Stimulated activated CD8-positive, alpha-beta memory T cell treated with anti-CD3 and anti-CD28 coated beads, Interleukin-4, amount 100 ng/mL, for 48 hours (primary cell): ENCODE measurements around the gene TMEM89.
A peak's percentile ranks its signal among the peaks of the same experiment; 100 is the strongest.

Source experiments
- DNase-seq: peaks from one replicate; pipeline ENCODE4 v3.0.0-alpha.2; 2020

The TMEM89 gene, protein sequence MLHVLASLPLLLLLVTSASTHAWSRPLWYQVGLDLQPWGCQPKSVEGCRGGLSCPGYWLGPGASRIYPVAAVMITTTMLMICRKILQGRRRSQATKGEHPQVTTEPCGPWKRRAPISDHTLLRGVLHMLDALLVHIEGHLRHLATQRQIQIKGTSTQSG

DNA sequence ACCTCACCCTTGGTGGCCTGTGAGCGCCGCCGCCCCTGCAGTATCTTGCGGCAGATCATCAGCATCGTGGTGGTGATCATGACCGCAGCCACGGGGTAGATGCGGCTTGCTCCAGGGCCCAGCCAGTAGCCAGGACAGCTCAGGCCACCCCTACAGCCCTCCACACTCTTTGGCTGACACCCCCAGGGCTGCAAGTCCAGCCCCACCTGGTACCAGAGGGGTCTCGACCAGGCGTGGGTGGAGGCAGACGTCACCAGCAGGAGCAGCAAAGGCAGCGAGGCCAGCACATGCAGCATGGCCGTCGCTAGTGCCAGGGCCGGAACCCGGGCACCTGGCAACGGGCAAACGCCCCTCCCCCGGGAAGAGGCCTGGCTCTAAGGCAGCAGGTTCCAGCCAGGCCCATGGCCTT, at the start of gene TMEM89:
TSS of gene TMEM89 (minus strand) at position 309 of the 409 bp plus-strand sequence. CDS start at position 296, 13 bp downstream.
- DNase-seq: no peak

DNA sequence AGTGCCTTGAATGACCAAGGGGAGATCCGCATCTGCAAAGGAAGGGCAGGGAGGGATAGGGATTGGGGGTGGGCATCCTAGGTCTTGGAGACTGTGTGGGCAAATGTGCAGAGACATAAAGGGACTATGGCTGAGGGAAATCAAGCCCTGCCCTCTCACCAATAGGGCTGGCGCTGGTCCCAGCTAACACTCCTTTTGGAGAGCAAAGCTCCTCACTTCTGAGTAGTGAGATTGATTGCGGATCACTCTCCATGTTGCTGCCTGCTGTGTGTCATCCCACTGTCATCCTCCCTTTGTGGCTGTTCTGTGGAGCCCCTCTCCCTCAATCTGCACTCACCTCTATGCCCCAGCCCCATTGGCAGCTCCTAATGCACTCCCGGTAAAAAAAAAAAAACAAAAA, 43.4 kb upstream of the TMEM89 start:
- no peak for DNase-seq

DNA sequence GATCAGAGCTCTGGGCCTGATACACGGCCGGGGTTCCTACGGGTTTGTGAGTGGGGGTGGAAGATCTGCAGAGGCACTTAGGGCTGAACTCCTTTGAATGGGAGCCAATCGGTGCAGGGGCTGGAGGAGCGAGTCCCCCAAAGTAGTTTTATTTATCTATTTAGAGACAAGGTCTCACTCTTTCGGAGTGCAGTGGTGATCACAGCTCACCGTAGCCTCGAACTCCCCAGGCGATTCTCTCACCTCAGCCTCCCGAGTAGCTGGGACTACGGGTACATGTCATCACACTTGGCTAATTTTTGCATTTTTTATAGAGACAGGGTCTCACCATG, 42.7 kb upstream of the TMEM89 start:
- no peak for DNase-seq

DNA sequence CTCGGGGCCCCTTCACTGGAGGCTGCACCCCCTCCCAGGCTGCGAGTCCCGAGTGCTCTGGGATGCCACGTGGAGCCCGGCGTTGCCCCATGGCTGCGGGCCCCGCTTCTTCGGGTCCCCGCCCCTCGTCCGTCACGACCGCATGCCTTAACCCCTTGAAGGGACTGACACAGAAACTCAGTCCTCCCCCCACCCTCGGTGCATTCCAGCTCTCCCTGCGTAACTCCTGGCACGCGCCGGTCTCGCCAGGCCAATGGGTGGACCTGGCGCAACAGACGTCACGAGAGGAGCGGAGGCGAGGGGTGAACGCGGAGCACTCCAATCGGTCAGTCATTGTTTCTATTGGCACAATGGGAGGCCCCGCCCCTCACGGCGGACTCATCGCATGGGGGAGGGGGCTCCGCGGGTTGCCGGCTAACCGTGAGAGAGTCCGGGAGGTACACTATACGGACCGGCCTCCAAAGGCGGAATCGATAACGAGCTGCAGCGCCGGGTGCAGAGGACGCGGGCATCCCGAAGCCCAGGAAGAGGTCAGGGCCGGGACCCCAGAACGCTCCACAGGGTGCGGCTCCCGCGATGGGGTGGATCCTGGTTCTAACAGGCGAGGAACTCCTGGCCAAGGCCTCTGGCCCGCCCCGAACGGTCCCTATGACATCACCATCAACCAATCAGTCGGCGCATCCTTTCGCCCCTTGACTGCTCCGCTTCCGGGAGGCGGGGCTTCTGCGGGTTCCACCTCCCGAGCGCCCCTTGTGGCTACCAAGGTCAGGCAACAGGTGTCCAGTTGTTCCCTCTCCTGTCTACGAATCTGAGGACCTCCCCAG, 42.1 kb upstream of the TMEM89 start:
- peak; percentile 96 for DNase-seq

DNA sequence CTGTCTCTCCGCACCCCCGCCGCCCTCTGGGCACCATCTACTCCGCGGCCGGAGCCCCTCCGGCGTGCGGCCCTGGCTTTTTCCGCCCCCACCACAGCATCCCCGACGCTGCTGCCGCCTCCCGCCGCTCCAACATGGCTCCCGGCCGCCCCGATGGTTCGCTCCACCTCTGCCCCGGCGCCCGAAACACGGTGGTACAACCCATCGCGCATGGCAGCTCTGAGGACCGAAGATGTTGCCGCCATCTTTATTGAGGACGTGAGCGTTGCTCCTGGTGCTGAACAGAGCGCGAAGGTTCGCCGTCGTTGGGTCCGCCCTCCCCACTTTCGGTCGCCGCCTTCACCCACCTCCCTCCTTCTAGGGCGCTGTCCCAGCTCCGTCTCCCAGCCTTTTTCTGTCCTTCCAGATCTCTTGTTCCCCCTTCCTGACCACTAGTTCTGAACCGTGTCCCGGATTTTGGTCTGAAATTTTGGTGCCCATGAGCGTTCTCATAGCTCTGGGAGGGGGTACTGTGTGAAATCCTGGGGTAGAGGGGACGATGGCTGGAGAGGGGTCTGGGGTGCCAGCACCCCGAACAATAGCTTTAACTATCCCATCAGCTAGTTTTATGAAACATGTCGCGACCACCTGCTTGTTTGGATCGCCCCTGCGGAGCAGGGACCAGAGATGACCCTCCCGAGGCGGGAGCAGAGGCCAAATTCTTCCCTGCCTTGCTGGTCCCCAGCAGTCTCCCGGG, 41.4 kb upstream of the TMEM89 start, which contains the start of gene CELSR3:
TSS of gene CELSR3 (minus strand) at position 134 of the 736 bp plus-strand sequence. CDS start 252 bp downstream, outside the sequence.
- peak; percentile 82 for DNase-seq

DNA sequence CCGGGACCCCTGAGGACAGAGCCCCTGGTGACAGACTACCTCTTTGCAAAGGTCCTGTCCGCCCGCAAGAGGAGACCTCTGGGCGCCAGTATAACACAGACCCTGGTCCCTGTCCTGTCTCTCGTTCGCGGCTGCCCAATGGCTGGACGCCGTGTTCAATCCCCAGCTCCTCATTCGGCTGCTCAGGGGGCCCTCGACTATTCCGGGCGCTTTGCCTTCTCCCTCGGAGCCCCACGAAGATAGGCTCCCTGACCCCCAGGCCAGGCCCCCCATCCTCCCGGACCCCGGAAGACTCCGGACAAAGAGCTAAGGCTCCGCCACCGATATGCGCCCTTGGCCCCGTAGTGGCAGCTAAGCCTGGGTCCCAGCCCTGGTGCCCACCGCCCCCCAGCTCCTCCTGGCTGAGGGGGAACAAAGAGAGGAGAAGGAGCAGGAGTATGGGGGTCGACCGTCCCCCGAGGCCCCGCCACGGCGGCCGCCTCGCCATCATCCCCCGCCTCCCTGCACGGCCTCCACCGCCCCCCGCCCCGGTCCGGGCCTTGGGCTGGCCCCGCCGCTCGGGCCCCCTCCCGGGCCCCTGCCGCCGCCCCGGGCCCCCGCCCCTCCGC, 40.7 kb upstream of the TMEM89 start:
- DNase-seq: no peak

DNA sequence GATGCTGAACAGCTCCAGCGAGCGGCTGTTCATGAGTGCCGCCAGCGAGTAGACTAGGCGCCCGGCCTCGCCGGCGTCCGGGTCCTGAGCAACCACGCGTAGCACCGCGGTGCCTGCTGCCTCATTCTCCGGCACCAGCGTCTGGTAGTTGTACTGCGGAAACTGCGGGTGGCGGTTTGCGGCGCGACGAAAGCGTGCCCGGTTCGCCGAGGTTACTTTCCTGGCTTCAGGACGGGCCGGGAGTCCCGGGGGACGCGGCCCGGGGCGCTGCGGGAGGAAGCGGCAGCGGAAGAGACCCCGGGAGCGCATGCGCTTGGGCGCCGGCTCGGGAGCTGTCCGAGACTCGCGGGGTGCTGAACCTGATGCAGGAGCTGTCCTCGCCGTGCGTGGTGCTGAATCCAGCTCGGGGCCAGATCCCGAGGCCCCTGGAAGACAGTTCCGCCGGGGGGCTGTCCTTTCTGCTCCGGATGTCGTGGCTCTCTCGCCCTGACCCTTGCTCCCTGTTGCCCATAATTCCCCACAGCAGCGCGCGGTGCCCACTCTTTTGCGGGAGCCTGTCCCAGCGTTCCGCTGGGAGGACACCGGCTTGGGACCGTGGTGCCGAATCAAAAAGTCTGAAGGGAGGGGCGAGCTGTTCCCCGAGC, 40.1 kb upstream of the TMEM89 start:
- DNase-seq: peak; percentile 89

DNA sequence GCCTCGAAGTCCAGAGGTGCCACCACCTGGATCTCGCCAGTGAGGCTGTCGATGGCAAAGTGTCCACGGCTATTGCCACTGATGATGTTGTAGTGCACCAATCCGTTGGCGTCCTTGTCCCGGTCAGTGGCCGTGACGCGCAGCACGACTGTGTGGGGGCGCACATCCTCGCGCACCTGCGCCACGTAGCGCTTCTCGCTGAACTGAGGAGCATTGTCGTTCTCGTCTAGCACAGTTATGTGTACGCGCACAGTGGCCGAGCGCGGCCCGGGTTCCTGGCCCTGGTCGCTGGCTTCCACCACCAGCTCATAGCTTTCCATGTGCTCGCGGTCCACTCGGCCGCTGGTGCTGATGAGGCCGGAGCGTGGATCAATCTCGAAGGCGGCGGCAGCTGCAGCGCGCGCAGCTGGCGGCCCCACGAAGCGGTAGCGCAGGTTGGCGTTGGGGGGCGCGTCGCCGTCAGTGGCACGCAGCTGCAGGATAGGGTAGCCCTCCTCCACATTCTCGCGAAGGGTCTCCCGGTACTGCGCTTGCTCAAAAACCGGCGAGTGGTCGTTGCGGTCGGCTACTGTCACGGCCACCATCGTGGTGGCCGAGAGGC, 39.3 kb upstream of the TMEM89 start:
- DNase-seq: no peak

DNA sequence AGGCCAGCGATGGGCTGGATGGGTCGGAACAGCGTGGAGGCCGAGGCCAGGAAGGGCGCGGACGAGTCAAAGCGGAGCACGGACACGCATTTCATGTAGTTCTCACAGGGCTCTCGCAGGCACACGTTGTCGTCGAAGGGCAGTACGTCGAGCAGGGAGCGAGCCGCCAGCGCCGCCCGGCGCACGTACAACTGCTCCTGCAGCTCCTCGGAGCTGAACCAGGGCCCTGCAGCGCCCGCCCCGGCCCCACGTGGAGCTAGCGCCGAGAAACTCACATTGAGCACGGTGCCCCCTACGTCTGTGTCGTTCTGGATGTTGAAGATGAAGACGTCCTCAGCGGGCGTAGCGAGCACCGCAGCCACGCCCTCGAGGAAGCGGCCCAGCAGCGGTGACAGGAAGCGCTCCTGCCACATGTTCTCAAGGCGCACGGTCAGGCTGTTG, 35.3 kb upstream of the TMEM89 start:
- peak; percentile 46 for DNase-seq

DNA sequence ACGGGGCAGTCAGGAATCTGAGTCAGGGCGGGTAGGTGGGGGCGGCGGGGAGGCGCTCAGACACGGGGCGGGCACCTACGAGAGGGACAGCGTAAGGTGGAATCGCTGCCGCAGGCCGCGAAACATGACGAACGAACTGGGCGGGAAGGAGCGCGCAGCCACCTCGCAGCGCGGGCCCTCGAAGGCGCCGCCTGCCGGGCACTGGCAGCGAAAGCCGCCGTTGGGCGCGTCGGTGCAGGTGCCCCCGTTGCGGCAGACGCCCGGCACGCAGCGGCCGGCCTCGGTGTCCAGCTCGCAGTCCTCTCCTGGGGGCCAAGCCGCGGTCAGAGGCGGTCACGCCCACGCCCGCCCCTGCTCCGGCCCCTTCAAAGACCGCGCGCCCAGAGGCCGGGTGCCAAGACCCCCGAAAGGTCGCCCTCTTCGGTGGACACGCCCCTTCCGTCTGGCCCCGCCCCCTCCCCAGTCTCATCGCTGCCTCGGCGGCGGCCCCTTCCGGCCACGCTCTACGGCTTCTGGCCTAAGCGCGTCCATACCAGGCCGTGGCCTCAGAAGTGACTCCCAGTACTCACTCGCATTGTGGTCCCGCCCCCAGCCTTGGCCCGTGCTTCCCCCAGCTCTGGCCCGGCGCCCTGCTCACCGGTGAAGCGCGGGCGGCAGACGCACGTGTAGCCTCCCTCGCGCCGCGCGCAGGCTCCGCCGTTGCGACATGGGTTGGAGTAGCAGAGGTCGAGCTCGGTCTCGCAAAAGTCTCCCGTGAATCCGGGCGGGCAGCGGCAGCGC, 34.7 kb upstream of the TMEM89 start:
- DNase-seq: peak; percentile 89

DNA sequence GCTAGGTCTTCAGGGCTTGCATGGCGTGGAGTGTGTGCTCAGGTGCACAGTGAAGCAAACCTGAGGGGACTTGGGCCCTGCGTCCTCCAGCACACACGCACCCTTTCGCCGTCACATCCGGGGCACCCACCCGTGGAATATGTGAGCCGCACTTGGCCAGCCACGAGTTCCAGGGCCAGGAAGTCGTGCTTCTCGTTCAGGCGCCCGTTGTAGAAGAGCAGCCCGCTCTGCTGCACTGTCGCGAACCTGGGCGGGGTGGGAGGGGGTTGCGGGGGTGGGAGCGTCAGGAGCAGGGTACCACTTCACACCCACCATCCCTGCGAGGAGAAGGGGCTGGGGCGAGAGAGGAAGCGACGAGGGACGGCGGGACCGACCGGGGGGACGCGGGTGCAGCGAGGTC, 34.0 kb upstream of the TMEM89 start:
- DNase-seq: peak; percentile 68

DNA sequence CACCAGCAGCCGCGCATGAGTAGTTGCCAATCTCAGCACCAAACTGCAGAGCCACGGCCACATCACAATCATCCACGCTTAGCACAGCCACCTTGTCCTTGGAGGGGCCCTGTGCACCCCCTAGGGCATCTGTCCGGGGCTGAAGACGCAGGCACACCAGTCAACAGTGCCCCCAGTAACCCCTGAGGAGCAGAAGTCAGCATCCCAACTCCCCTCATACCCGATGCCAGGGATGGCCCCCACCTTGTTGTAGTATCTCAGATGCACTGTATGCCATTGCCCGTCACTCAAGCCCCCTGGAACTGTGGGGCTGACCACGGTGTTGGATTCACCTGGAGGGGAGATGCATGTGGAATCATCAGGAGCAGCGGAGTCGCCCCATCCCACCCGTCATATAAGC, 33.5 kb upstream of the TMEM89 start:
- no peak for DNase-seq

DNA sequence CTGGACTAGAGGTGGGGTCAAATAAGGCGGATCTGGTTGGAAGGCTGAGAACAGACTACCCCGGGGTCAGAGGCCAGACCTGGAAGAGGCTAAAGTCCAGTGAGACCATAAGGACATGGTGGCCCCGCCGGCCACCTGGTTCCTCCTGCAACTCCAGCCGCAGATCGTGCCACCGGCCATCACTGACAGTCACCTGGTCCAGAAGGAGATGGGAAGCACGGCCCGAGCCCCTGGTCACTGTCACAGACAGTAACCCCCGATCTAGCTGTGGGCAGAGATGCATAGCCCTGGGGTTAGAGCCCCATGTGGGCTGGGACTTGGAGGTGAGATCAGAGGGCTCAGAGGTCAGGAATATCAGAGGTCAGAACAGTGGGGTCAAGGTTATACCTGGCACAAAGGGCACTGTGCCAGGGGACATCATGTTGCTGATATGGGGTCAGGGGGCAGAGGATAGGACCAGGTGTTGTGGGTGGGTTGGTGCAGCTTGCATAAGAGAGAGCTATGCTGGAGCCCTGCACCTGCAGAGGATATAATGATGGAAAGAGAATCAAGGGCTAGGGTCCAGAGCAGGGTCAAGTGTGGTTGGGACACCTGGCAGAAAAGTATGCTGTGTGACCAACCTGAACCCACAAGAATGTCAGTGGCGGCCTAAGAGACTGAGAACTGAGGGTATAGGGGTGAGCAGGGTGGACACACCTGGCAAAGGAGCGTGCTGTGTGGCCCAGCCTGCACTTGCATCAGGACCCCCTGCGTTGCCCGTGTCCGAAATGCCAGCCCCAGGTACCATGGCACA, 31.6 kb upstream of the TMEM89 start:
- DNase-seq: no peak

DNA sequence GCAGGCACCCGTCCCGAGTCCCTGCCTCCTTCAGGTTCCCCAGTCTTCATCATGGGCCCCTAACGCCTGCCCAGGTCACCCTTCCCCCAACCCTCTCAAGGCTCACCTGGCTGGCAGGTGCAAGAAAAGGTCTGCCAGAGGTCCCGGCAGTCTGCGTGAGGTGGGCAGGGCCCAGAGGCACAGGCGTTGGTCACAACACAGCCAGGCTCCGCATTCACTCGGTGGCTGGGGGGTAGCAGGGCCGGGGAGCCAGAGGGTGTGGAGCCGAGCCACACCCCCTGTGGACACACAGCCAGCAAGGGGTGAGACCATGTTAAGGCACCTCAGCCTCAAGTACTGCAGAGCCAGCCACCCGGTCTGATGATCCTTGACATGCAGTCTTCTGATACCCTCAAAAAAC, 30.2 kb upstream of the TMEM89 start:
- DNase-seq: no peak

DNA sequence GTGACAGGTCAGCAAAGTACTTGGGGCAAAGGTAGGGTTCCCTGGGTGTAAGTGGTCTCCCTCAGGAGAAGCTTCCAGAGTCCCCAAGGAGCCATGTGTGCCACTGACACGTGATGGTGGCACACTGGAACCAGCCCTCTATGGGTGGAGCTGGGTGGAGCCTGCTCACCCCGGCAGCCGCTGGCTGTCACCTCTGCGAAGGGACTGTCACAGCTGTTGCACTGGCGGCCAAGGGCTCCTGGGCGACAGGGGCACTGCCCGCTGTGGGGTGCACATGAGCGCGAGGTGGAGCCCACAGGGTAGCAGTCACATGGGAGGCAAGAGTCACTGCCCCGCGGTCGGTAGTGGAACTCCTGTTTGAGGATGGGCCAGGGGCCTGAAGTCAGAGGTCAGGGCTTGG, 29.2 kb upstream of the TMEM89 start:
- DNase-seq: no peak

DNA sequence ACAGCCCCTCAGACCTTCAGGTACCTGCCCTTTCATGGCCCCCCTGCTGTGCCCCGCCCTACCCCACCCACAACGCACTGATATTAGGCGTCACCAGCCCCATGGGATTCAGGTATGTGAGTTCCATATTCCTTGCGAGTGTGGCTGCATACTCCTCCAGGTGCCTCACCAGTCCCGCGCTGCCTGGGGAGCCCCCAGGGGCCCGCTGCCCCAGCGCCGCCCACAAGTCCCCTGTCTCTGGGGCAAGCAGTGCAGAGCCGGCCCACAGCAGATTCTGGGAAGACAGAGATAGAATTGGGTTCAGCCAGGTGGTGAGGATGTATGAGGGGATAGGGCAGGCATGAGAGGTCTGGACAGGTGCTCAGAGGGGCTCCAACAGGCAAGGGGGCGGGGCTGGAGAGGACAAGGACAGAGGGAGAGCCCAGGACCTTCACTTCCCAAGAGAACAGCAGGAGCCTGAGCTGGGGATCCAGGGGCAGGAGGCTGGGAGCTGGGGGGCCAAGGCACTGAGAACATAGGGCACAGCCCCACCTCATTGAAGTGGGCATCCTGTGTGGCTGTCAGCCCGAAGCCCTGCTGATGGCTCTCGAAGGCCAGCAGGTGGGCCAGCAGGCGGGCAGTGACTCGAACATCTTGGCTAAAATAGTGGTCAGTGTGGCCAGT, 26.8 kb upstream of the TMEM89 start:
- DNase-seq: no peak

DNA sequence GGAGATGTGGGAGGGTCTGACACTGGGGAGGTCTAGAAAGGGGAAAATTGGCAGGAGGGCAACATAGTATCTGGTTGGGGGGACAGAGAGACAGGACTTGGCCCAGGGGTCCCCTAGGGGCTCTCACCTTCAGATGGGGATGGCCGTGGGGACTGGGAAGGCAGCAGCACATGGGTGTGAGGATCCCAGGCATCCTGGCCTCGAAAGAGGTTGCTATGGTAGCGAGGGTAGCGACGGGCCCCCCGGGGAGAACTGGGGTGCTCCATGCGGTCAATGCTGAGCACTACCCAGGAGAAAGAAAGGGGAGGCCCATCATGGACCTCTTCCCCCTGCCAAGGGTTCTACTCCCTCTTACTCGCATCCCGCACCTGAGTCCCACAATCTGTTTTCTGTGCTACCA, 26.1 kb upstream of the TMEM89 start:
- DNase-seq: no peak

DNA sequence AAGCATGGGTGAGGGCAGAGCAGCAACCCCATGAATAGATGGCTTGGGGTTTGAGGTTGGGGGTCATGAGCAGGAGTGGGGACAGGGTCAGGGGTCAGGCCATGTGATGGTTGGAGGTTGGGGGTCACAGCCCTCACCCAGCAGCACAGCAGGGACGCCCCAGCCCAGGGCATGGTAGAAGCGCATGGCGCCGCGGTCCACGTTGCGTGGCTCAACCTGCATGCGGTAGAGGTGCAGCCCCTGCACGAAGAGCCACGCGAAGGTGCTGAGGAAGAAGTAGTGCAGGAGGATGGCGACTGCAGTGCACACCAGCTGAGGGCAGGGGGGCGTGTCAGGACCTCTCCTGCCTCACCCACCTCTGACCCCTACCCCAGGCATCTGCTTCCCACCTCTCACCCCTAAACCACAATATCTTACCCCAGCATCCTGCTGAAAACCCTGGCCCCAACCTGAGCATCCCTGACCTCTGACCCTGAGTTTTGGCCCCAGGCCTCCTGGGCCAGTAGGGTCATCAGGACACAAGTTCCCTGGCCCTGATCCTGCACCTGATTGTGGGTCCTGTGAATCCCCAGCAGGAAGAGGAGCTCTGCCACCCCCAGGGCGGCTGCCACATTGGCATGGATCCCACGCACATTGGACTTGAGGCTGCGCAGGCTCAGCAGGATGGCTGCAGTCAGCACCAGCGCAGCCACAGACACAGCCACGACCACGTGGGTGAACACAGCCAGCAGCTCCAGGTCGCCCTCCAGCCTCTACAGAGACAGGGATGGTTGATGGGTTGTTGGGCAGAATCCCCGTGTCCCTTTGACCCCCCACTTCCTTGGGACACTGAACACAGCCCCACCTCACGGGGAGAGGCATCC, 23.6 kb upstream of the TMEM89 start:
- no peak for DNase-seq

DNA sequence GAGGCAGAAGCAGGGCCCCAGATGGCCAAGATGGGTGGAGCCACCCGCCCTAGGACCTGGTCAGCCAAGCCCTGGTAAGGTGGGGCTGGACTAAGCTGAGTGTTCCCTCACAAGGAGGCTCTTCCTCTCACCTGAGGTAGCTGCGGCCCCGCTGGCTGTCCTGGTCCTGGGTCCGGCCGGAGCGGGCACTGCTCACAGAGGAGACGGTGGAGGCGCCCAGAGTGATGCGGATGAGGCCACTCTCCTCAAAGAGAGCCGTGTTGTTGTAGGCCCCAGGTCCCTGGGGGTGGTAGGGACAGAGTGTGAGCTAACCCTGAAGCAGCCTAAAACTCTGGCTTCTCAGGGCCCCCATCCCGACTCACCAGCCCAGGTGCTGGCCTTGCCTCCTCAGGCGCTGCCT, 21.0 kb upstream of the TMEM89 start:
- no peak for DNase-seq
